Neural progenitor cell (in vitro differentiated cells): ENCODE data around the gene RSPO3.

Experiments used
- EZH2 ChIP-seq: fragments of 200-600 bp; sonication (generic); IDR thresholded peaks from 2 replicates; pipeline ENCODE4 v1.6.1; 2017; ENCODE audit warnings: antibody characterized with exemption, mild to moderate bottlenecking, moderate library complexity
- EZH2phosphoT487 ChIP-seq: fragments of 200-600 bp; sonication (generic); IDR thresholded peaks from 2 replicates; pipeline ENCODE4 v1.6.1; 2017; ENCODE audit warnings: antibody characterized with exemption
- TF ChIP-seq, protein P1 (sequence below): fragments of 200-600 bp; sonication (generic); IDR thresholded peaks from 2 replicates; pipeline ENCODE4 v1.5.1; 2017; ENCODE audit warnings: antibody characterized with exemption, mild to moderate bottlenecking

- TF ChIP-seq, protein P1, sequence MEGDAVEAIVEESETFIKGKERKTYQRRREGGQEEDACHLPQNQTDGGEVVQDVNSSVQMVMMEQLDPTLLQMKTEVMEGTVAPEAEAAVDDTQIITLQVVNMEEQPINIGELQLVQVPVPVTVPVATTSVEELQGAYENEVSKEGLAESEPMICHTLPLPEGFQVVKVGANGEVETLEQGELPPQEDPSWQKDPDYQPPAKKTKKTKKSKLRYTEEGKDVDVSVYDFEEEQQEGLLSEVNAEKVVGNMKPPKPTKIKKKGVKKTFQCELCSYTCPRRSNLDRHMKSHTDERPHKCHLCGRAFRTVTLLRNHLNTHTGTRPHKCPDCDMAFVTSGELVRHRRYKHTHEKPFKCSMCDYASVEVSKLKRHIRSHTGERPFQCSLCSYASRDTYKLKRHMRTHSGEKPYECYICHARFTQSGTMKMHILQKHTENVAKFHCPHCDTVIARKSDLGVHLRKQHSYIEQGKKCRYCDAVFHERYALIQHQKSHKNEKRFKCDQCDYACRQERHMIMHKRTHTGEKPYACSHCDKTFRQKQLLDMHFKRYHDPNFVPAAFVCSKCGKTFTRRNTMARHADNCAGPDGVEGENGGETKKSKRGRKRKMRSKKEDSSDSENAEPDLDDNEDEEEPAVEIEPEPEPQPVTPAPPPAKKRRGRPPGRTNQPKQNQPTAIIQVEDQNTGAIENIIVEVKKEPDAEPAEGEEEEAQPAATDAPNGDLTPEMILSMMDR, result no peak
- TF ChIP-seq EZH2 (no peak), EZH2phosphoT487 (no peak)
These were observed 102.7 kb downstream of the RSPO3 start for GRCh38 chr6:127221201-127221600.
